HG03139 (cell line): ENCODE data around the gene TP63.
"Not testable (repeated sequence)": the region's sequence is repeated elsewhere in the genome, so short reads cannot be mapped to it uniquely, and the experiment has no call there.

Source experiments
- ATAC-seq: cut with Tn5 transposase; IDR thresholded peaks from one replicate; pipeline ENCODE4 v1.9.1; 2021; ENCODE audit not compliant: unreplicated experiment

The TP63 gene

DNA sequence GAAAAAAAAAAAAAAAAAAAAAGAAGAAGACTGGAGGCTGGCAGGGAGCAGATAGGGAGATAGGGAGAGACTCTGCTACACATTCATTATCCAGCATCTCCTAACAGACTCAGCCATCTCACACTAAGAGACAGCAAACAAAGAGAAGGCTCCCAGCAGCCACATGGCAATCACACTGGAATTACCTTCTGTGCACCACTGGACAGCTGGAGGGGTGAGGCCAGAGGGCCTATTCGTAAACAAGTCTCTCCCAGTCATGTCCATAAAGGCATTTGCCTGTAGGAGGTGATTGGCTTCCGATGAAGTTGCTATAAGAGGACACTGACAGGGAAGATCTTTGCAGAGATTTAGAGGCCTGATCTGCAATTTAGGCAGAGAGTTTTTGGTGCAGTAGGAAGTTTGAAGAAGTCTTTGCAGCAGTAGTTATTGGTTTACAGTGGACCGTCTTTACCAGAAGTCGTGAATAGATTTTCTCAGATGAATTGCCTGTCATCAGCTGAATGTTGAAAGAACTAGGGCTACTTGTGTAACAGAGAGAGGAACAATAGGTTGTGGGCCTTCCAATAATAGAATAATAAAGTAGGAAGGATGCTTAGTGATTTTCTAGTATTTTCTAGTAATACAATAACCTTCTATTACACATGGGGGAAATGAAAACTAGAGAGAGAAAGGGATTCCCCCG, 89.7 kb downstream of the TP63 start:
- no peak for ATAC-seq

DNA sequence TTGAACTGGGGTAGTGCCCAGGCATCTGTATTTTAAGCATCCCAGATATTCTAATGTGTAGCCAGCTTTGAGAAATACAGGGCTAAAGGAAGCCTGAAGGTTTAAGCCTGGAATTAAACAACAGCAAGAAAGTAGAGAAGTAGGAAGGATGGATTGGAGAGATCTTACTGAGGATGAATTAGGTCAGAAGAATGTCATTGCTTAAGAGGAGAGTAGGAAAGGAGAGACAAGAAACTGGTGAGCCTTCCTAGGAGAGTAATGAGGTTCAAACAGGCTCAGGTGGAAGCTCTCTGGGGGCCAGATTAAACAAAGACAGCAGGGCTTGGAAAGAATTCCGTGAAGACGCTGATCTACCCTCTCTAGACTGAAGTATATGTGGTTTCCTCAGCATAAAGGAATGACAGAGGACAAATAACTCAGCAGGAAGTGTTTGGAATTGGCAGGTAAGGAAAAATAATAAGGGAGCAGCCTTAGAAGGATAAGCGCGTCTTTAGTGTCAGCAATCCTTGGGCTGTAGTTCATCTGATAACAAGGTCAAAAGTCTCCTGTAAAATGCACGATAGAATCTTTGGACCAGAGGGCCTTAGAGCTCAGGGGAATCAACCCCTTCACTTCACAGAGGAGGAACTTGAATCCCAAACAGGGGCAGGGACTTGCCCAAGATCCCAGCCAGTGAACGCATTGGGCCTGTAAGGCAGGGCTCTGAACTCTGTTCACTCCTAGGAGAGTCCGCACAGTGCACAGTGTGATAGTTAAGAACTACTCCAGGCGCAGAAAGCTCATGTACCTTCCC, 90.9 kb downstream of the TP63 start:
- ATAC-seq = no peak

DNA sequence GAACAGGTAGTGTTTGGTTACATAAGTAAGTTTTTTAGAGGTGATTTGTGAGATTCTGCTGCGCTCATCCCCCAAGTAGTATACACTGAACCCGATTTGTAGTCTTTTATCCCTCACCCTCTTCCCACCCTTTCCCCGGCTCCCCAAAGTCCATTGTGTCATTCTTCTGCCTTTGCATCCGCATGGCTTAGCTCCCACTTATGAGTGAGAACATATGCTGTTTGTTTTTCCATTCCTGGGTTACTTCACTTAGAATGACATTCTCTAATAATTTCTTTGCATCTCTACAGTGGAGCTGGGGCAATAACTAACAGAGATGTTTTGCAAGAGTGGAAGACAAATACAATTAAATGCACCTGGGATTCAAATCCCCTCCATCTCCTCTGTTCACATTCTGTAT, 93.2 kb downstream of the TP63 start:
- no peak for ATAC-seq

DNA sequence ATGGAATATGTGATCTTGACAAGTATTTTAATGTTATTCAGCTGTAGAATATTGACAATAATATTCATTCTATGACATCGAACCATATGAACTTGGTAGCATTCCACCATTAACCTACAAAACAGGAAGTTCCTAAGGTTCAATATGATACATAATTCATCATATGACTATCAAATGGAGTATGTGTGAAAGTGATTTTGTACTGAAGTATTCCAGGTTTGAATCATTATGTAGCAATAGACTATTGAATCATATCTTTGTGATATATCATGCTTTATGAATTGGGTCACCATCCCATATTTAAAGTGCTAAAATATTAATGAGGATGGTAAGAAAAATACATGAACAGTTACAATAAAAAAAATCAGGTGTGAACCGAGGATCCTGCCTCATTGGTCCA, 95.1 kb downstream of the TP63 start:
- ATAC-seq = no peak

DNA sequence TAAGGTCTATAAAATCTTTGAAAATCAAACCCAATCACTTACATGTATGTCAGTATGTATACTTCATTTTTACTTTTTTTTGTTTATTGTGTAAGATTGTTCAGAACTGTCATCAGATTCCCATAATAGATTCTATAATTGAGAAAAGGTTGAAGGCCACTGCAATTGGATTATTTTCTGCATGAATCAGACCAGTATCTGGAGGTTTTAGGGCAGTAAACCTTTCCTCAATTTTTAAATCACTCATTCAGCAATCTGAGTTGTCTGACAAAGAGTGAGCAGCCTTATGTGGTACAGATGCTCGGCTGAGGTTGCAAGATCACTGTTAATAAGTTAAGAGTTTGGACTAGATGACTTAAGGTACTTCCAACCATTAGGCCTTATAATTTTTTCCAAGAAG, 96.0 kb downstream of the TP63 start:
- no peak for ATAC-seq

DNA sequence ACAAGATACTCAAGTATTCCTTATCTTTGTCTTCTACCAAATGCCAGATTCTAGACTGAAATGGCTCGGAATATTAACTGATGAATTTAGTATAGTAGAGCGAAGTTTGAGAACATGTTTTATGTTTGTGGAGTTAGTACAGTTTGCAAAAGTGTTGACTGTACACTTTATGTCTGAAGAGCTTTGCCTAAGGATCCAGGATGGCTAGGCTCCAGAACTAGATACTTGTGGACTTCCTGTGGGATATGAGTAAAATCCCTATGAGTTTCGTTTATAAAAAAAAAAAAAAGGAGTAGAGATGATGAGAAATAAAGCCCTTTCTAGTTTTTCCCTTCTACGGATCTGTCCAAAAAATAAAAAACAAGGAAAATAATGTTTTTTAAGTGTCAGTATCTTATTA, 96.7 kb downstream of the TP63 start:
- no peak for ATAC-seq

DNA sequence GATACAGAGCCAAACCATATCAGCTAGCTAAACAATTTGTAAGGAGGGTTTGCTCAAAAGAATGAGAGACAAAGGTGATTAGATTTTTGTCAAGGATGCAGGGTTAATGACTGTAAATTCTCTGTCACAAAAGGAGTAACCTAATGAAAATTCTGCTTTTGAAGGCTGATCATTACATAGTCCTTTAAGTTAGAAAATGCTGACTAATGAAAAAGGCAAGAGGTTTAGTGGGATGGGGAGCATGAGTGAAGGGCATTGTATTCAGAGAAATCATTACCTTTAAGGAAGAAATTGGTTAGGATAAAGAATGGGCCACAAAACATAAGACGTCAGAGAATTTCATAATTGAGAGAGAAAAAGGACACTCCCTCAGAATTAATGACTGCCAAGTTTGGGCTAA, 97.7 kb downstream of the TP63 start:
- no peak for ATAC-seq

DNA sequence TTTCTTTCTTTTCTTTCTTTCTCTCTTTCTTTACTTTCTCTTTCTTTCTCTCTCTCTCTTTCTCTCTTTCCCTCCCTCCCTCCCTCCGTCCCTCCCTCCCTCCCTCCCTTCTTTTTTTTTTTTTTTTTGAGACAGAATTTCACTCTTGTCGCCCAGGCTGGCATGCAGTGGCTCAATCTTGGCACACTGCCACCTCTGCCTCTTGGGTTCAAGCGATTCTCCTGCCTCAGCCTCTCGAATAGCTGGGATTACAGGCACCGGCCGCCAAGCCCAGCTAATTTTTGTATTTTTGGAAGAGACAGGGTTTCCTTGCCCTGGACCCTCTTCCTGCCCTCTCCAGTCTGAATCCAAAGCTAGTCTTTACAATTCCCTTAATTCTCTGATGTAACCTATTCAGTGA, 102.9 kb downstream of the TP63 start:
- ATAC-seq = no peak

DNA sequence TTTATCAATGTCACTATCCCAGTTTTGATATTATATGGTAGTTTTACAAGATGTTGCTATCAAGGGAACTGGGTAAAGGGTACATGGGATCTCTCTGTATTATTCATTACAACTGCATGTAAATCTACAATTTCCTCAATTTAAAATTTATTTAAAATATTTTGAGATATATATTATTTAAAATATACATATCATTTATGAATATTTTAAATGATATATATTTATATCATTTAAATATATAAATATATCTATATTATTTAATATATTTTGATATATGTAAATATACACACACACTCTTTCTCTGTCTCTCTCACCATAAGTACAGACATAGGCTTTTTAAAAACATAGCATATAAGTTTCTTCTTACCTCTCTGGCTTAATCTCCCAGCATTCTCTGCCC, 104.7 kb downstream of the TP63 start:
- ATAC-seq = no peak

DNA sequence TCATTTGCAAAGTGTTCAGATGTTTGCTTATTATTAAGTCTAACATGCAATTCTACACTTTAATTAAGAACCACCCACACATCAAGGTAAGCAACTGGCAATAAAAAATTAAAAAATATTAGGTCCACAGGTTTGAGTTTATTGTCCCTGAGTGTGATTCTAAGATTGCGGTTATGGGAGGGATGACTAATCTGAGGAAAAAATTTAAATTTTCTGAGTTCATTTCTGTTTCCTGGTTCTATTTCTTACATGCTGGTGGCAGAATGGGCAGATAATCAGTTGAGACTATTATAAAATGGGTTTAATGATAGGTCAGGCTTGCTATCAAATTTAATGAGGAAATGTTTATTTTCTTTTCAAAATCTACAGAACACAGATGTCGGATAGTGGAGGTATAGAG, 105.9 kb downstream of the TP63 start:
- ATAC-seq = no peak

DNA sequence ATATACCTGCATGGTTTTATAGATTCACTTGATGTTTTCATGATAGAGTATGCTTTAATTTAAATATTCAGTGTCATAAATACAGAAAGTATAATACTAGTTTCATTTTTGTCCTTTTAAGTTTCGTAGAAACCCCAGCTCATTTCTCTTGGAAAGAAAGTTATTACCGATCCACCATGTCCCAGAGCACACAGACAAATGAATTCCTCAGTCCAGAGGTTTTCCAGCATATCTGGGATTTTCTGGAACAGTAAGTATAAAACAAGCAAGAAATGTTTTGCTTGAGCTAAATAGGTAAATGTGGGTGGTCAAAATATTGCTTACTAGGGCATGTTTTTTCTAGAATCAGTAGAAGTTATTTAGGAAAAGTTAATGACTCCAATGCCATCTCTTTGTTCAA, 106.4 kb downstream of the TP63 start:
- ATAC-seq = no peak

DNA sequence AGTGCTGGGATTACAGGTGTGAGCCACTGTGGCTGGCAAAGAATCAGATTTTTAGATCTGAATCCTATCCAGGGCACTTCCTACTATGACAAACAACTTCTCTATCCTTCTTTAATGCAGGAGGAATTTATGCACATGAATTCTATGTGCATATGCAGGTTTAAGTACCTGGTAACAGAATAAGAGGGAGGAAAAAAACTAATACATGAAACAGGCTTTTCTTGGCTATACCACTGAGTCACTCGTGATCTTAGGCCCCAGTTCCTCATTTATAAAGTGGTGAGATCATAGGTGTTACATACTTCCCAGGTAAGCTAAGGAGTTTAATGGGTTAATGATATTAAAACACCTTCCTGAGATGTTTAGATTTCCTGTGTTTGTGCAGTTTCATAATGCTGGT, 108.2 kb downstream of the TP63 start:
- ATAC-seq = no peak

DNA sequence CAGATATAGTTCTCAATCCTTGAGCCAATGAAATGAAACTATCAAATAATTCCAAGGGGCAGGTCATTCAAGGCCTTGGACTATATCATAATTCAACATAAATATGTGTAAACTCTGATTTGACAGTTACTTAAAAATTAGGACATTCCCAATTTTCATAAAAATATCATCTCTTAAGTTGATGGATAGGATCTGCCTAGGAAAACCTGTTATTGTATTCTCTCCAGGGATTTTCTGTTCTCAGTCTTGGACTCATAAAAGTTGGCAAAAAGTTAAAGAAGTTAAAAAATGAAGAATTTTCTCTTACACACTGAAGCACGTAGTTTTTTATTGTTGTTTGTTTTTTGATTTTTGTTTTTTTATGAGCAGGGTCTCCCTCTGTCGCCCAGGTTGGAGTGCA, 109.0 kb downstream of the TP63 start:
- no peak for ATAC-seq

DNA sequence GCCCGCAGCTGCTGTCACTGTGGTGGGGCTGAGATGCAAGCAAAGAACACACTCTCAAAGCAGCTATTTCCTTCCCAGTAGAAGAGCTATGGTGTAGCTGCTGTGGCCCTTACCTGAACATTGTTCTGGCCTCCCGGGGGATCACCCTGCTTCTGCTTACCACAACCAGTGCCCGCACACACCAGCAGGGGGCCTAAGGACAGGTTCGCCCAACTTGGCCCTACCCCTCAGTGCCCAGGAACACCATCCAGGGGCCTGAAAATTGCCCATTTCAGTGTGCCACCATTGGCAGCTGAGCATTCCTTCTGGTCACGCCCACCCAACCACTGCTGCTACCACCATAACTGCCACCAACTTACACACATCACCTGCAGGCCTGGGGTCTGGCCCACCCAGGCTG, 113.0 kb downstream of the TP63 start:
- no peak for ATAC-seq

DNA sequence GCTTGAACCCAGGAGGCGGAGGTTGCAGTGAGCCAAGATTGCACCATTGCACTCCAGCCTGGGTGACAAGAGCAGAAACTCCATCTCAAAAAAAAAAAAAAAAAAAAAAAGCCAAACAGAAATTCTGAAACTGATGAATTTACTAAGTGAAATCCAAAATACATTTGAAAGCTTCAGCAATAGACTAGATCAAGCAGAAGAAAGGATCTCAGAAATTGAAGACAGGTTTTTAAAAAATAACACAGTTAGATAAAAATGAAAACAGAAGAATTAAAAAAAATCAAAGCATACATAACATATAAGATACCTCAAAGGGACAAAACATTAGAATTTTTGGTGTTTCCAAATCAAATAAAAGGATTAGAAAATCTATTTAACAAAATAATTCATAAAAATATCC, 114.4 kb downstream of the TP63 start:
- no peak for ATAC-seq

DNA sequence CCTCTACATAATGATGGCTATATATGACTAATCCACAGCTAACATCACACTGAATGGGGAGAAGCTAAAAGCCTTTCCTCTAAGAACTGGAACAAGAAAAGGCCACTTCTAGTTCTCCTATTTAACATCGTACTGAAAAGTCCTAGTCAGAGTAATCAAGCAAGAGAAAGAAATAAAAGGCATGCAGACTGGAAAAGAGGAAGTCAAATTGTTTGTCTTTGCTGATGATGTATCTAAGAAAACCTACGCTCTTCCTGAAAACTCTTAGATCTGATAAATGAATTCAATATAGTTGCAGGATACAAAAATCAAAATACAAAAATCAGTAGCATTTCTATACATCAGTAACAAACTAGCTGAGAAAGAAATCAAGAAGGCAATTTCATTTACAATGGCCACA, 116.9 kb downstream of the TP63 start:
- no peak for ATAC-seq

DNA sequence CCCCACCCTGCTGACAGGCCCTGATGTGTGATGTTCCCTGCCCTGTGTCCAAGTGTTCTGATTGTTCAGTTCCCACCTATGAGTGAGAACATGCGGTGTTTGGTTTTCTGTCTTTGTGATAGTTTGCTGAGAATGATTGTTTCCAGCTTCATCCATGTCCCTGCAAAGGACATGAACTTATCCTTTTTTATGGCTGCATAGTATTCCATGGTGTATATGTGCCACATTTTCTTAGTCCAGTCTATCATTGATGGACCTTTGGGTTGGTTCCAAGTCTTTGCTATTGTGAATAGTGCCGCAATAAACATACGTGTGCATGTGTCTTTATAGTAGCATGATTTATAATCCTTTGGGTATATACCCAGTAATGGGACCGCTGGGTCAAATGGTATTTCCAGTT, 119.8 kb downstream of the TP63 start:
- ATAC-seq = not testable (repeated sequence)

DNA sequence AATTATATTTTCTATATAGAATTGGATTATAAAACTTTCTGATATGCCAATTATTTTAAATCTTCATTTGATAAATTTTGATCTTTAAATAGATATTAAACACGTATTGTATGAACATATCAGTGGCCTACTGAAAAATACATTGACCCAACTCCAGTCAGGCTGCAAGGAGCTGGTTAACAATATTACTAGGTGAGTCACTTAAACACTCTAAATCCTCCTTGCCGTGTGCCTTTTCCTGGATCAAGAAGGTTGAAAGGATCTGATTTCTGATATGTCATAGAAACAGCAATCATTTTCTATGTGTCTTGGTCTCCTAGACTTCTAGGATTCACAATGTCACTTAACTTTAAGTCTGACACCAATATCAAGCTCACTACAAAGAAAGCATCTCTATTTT, 123.2 kb downstream of the TP63 start:
- ATAC-seq = no peak

DNA sequence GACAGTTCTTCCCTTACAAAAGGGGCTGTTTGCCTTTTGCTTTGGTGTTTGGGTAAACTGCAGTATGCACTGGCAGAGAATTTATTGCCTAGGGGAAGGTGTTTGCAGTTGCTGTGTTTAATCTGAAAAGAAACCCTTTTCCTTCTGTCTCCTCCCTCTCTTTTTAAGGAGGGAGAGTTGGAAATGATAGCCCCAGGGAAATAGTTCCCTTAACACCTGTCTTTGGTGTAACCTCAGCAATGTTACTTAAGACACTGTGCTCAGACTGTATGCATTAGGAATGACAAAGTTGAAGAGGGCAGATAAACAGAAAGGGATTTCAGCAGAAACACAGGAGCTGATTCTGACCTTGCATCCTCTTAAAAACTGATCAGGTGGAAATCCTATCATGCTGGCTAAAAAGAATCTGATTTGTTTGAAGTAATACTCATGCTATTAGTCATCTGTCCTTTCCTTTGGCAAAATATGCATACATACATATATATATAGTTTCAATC, 125.4 kb downstream of the TP63 start:
- ATAC-seq = no peak

DNA sequence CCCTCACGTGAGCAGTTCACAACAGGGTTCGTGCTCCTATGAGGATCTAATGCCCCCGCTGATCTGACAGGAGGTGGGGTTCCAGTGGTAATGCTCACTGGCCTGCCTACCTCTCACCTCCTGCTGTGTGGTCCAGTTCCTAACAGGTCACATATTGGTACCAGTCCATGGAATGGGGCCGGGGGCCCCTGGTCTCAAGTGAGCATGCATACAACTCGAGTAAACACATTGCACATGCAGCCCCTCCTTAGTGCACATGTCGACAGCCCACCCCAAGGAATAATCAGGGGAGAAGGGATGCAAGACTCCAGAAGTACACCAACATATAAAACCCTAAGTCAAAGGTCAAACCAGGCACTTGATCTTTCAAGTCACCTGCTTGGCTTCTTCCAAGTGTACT, 127.0 kb downstream of the TP63 start:
- no peak for ATAC-seq

DNA sequence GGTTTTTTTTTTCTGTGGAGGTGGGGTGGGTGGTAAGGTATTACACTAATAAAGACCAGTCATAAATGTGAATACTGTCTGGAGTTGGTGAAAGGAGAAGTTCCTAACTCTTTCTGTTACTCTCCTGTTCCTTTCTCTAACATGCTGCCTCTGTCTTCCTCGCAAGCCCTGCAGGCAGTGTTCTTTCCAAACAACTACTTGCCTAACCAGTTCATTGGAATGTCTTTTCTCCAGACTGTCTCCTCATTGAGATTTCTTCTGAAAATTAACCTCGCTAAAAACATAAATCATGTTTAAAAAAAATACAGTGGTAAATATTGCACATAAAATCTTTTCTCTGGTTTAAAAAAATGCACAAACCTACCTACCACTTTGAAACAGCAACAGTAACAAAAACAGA, 135.2 kb downstream of the TP63 start:
- ATAC-seq = no peak

DNA sequence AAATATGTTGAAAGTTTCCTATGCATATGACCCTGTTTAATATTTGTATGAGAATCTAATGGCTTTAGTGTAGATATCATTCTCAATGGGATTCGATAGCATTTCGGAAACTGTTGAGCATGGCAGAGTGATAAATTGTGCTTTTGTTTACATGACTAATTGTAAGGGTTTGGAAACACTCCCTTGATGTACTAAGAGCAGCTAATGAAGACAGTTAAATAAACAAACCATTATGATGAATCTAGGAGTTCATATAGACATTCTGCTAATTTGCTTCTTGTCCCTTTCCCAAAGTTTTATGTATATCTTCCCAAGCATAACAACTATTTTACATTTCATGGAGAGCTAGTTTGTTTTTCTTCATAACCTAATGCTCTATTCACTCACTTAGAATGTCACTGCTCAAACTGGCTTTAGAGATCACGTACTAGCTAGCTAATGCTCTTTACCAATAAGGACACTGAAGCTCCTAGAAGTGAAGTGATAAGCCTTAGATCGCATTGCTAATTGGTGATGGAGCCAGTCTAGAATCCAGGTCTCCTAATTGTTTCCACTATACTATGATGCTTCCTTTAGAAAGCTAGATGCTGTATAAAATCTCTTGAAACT, 140.8 kb downstream of the TP63 start:
- ATAC-seq = no peak
